ENCODE data around the gene UFSP2.

Gene UFSP2

GRCh38 chr4:185425647-185426352 lies at the start of gene UFSP2:
TSS of gene UFSP2 (minus strand) at chr4:185425964. CDS start at chr4:185425868, 96 bp downstream.
- Mint-ChIP-seq H3K36me3 (ENCODE audit: low read depth) (peaks cover 13% of the 10 kb centered on the region), H3K4me3 (peak within 1 kb of the TSS; percentile 88)

GRCh38 chr4:185473247-185473646 lies 47.5 kb upstream of the UFSP2 start:
- Mint-ChIP-seq H3K27ac (no peak overlapping the region), H3K9me3 (no peaks in the 10 kb centered on the region), H3K27me3 (ENCODE audit: low read depth) (peaks cover 59% of the 10 kb centered on the region), H3K4me1 (ENCODE audit: low read depth) (peaks cover 10% of the 10 kb centered on the region), H3K36me3 (ENCODE audit: low read depth) (no peaks in the 10 kb centered on the region), H3K4me3 (no peak overlapping the region)

More at GRCh38 chr4:185425647-185426352, at the start of gene UFSP2:
- peaks cover 12% of the 10 kb centered on the region for H3K27me3 Mint-ChIP-seq (ENCODE audit: low read depth)
- peaks cover 27% of the 10 kb centered on the region for H3K4me1 Mint-ChIP-seq (ENCODE audit: low read depth)
- peak within 1 kb of the TSS; percentile 88 for H3K27ac Mint-ChIP-seq
- no peaks in the 10 kb centered on the region for H3K9me3 Mint-ChIP-seq

- no peaks in the 10 kb centered on the region for H3K9me3 Mint-ChIP-seq
- H3K4me3 Mint-ChIP-seq: peak overlapping the region; percentile 92
- no peak overlapping the region for H3K27ac Mint-ChIP-seq
- peaks cover 59% of the 10 kb centered on the region for H3K27me3 Mint-ChIP-seq (ENCODE audit: low read depth)
- no peaks in the 10 kb centered on the region for H3K36me3 Mint-ChIP-seq (ENCODE audit: low read depth)
- peaks cover 10% of the 10 kb centered on the region for H3K4me1 Mint-ChIP-seq (ENCODE audit: low read depth)
These were observed 46.4 kb upstream of the UFSP2 start for GRCh38 chr4:185472103-185472542.

DNA sequence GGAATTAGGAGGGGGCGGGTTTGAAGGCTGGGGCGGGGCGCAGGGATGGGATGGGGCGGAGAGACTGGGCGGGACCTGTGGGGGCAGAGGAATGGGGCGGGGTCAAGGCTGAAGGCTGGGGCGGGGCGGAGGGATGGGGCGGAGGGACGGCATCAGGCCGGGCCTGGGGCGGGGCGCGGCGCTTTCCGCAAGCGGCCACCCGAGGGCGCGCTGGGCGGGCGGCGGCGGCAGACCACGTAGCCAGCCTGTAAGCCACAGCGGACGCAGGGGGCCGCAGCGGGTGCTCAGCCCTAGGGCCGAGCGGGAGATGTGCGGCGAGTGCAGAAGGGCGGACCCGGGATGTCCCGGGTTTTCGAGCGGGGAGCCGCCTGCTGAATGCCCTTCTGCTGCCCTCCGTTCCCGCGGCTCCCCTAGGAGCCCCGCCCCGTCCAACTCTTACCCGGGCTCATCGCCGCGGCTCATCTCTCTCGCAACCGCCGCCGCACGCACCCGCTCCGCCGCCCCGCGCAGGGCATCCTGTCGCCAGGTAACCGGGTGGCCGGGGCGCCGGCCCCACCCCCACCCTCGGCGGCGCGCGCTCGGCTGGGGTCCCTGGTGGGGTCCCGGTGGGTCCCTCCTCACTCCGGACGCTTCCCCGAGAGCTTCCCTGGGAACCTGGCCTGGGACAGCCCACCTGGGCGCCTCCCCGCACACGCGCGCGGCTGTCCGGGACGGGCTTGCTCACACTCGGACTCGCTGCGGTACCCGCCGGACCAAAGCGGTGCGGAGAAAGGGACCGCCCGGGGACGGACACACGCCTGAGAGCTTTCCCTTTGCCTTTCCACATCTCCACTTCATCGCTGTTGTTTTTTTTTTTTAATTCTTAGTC lies 45.7 kb upstream of the UFSP2 start, which contains the start of gene CCDC110:
Gene CCDC110 (minus strand): TSS at position 499 of the 868 bp plus-strand sequence. CDS start 50 bp downstream, at position 449.
- peak within 1 kb of the TSS; percentile 92 for H3K4me3 Mint-ChIP-seq
- no peaks in the 10 kb centered on the region for H3K36me3 Mint-ChIP-seq (ENCODE audit: low read depth)
- no peak within 1 kb of the TSS for H3K27ac Mint-ChIP-seq
- H3K4me1 Mint-ChIP-seq (ENCODE audit: low read depth): peaks cover 10% of the 10 kb centered on the region
- no peaks in the 10 kb centered on the region for H3K9me3 Mint-ChIP-seq
- H3K27me3 Mint-ChIP-seq (ENCODE audit: low read depth): peaks cover 60% of the 10 kb centered on the region

- H3K4me3 Mint-ChIP-seq: peak overlapping the region; percentile 73
- H3K27me3 Mint-ChIP-seq (ENCODE audit: low read depth): peaks cover 67% of the 10 kb centered on the region
- no peaks in the 10 kb centered on the region for H3K36me3 Mint-ChIP-seq (ENCODE audit: low read depth)
- H3K27ac Mint-ChIP-seq: no peak overlapping the region
- H3K4me1 Mint-ChIP-seq (ENCODE audit: low read depth): peaks cover 10% of the 10 kb centered on the region
- H3K9me3 Mint-ChIP-seq: no peaks in the 10 kb centered on the region
These were observed 44.9 kb upstream of the UFSP2 start for GRCh38 chr4:185470501-185471195.

DNA sequence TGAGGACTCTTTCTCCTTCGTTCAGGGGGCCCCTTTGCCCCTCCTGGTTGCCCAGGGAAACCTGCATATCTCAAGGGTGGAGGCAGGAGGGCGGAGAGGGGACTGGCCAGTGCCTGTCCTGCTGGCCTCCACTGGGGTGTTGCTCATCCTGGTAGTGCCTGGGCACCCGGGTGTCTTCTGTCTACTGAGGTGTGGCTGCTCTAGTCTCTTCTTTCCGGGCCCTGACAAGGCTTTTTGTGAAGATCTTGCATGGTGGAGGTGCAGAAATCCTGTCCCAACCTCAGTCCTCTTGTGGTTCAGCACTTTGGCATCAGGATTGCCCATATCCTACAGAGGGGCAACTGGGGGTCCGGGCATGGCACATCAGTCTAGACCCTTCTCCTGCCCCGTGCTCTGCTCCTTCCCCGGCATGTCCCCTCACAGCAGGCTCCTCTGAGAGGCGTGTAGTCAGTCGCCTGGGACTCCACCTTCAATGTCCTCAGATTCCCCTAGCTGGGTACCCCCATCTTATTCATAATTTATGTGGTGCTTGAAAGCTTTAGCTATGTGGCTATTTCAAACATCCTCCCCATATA lies 43.9 kb upstream of the UFSP2 start:
- no peaks in the 10 kb centered on the region for H3K36me3 Mint-ChIP-seq (ENCODE audit: low read depth)
- H3K27ac Mint-ChIP-seq: no peak overlapping the region
- peaks cover 76% of the 10 kb centered on the region for H3K27me3 Mint-ChIP-seq (ENCODE audit: low read depth)

GRCh38 chr4:185468999-185469398 lies 43.2 kb upstream of the UFSP2 start:
- Mint-ChIP-seq H3K36me3 (ENCODE audit: low read depth) (no peaks in the 10 kb centered on the region), H3K4me1 (ENCODE audit: low read depth) (peaks cover 10% of the 10 kb centered on the region), H3K27ac (no peak overlapping the region), H3K9me3 (no peaks in the 10 kb centered on the region), H3K4me3 (no peak overlapping the region), H3K27me3 (ENCODE audit: low read depth) (peaks cover 76% of the 10 kb centered on the region)

More for the DNA sequence above, 43.9 kb upstream of the UFSP2 start:
- no peaks in the 10 kb centered on the region for H3K9me3 Mint-ChIP-seq
- H3K4me1 Mint-ChIP-seq (ENCODE audit: low read depth): peaks cover 10% of the 10 kb centered on the region
- H3K4me3 Mint-ChIP-seq: no peak overlapping the region

GRCh38 chr4:185467991-185468390 lies 42.2 kb upstream of the UFSP2 start:
- Mint-ChIP-seq H3K9me3 (no peaks in the 10 kb centered on the region), H3K27me3 (ENCODE audit: low read depth) (peaks cover 68% of the 10 kb centered on the region), H3K27ac (no peak overlapping the region), H3K4me3 (no peak overlapping the region), H3K4me1 (ENCODE audit: low read depth) (peaks cover 10% of the 10 kb centered on the region), H3K36me3 (ENCODE audit: low read depth) (no peaks in the 10 kb centered on the region)

- H3K27ac Mint-ChIP-seq: no peak overlapping the region
- peaks cover 10% of the 10 kb centered on the region for H3K4me1 Mint-ChIP-seq (ENCODE audit: low read depth)
- peaks cover 66% of the 10 kb centered on the region for H3K27me3 Mint-ChIP-seq (ENCODE audit: low read depth)
- no peaks in the 10 kb centered on the region for H3K36me3 Mint-ChIP-seq (ENCODE audit: low read depth)
- no peaks in the 10 kb centered on the region for H3K9me3 Mint-ChIP-seq
- no peak overlapping the region for H3K4me3 Mint-ChIP-seq
These were observed 41.3 kb upstream of the UFSP2 start for GRCh38 chr4:185467101-185467500.

- H3K27me3 Mint-ChIP-seq (ENCODE audit: low read depth): peaks cover 63% of the 10 kb centered on the region
- H3K4me1 Mint-ChIP-seq (ENCODE audit: low read depth): peaks cover 5% of the 10 kb centered on the region
- H3K9me3 Mint-ChIP-seq: no peaks in the 10 kb centered on the region
- no peak overlapping the region for H3K27ac Mint-ChIP-seq
- no peaks in the 10 kb centered on the region for H3K36me3 Mint-ChIP-seq (ENCODE audit: low read depth)
- H3K4me3 Mint-ChIP-seq: no peak overlapping the region
These were observed 39.9 kb upstream of the UFSP2 start for GRCh38 chr4:185465707-185466106.

DNA sequence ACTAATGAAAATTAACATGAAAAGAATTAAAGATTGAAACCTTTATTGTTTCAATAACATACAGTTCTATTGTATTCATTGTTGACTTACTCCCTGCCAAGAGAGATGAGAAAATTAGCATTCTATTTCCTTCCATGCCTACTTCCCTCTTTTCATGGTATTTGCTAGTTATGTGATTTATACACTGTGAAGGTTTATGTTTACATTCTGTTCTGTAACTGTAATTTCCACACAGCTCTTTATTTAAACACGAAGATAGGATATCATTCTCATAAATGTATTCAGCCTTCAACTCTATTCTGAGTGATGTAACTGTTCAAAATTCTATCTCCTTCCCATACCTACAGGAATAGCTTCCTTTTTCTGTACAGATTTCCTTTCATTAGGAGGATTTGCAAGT lies 39.1 kb upstream of the UFSP2 start:
- Mint-ChIP-seq H3K36me3 (ENCODE audit: low read depth) (no peaks in the 10 kb centered on the region), H3K9me3 (no peaks in the 10 kb centered on the region), H3K27me3 (ENCODE audit: low read depth) (peaks cover 63% of the 10 kb centered on the region), H3K4me1 (ENCODE audit: low read depth) (no peaks in the 10 kb centered on the region), H3K27ac (no peak overlapping the region), H3K4me3 (no peak overlapping the region)

DNA sequence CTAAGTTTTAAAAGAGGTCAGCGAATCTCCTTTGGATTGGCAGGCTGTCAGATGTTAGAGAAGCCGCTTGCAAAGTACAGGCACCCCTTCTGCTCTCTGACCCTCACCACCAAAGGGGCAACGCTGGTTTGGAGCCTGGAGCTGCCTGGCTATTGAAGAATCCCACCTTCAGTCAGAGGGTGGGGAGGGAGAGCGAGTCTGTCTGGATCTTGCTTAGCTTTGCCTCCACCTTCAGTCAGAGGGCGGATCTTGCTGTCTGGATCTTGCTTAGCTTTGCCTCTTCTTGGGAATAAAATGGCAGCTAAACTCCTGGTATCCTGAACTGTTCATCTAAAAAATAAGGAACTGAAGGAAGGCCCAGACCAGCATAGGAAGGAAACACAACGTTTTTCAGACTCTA lies 38.4 kb upstream of the UFSP2 start:
- Mint-ChIP-seq H3K4me3 (no peak overlapping the region), H3K27ac (no peak overlapping the region), H3K36me3 (ENCODE audit: low read depth) (no peaks in the 10 kb centered on the region), H3K27me3 (ENCODE audit: low read depth) (peaks cover 62% of the 10 kb centered on the region), H3K9me3 (no peaks in the 10 kb centered on the region), H3K4me1 (ENCODE audit: low read depth) (no peaks in the 10 kb centered on the region)

DNA sequence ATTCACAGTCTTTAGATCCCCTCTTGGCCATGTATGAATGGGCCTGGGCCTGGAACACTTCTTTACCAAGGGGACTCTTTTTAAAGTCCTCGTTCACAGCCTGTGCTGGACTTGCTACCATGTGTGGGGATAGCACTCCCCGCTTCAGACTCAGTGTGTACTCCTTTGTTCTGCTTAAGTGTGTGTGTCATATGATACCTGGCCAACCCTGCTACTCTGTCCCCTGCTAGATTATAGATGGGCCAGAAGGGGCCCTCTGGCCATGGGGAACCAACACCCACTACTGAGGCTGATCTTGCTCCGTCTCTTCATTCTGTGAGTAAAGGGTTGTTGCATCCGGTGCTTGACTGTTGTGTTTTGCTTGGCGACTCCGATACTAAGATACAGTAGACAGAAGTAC lies 37.8 kb upstream of the UFSP2 start:
- H3K4me1 Mint-ChIP-seq (ENCODE audit: low read depth): no peaks in the 10 kb centered on the region
- H3K36me3 Mint-ChIP-seq (ENCODE audit: low read depth): no peaks in the 10 kb centered on the region
- H3K4me3 Mint-ChIP-seq: no peak overlapping the region
- no peaks in the 10 kb centered on the region for H3K9me3 Mint-ChIP-seq
- H3K27me3 Mint-ChIP-seq (ENCODE audit: low read depth): peaks cover 62% of the 10 kb centered on the region
- H3K27ac Mint-ChIP-seq: no peak overlapping the region

- no peaks in the 10 kb centered on the region for H3K4me1 Mint-ChIP-seq (ENCODE audit: low read depth)
- no peaks in the 10 kb centered on the region for H3K36me3 Mint-ChIP-seq (ENCODE audit: low read depth)
- H3K27me3 Mint-ChIP-seq (ENCODE audit: low read depth): peaks cover 60% of the 10 kb centered on the region
- no peaks in the 10 kb centered on the region for H3K9me3 Mint-ChIP-seq
- H3K27ac Mint-ChIP-seq: no peak overlapping the region
- no peak overlapping the region for H3K4me3 Mint-ChIP-seq
These were observed 35.8 kb upstream of the UFSP2 start for GRCh38 chr4:185461565-185461964.

All from T-helper 1 cell treated with Interleukin-12 subunit alpha and Interleukin-12 subunit beta and Interleukin-4 antibody, amounts not matched to agents 30 μg/mL and 1 μg/mL, for 36 hours (primary cell).